NCI-H1930 (cell line): ENCODE results near the gene LRTM2.

ENCODE experiments used
- DNase-seq, 2 experiments: peaks; one replicate each; lab custom pipeline; 2025; lab: John Stamatoyannopoulos, UW

The LRTM2 gene

GRCh38 chr12:1797991-1798640, 22.2 kb upstream of the LRTM2 start:
- no peak for DNase-seq

DNA sequence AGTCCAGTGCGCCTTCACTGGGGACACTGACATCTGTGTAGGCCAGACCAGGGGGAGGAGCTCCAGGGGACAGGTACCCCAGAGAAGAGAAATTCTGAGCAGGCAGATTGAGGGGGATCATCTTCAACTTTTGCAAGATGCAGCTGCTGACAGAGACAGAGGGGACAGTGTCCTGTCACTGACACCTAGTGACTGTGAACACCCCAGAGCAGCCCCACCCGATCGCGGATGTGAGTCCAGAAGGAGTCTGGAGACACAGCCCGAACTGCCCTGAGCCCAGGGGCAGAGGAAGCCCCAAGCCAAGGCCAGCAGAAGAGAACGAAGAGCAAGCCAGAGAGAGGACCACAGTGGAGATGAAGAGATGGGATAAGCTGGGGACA, 21.7 kb upstream of the LRTM2 start:
- DNase-seq: no peak

GRCh38 chr12:1799051-1799881, 21.1 kb upstream of the LRTM2 start:
- no peak for DNase-seq

DNA sequence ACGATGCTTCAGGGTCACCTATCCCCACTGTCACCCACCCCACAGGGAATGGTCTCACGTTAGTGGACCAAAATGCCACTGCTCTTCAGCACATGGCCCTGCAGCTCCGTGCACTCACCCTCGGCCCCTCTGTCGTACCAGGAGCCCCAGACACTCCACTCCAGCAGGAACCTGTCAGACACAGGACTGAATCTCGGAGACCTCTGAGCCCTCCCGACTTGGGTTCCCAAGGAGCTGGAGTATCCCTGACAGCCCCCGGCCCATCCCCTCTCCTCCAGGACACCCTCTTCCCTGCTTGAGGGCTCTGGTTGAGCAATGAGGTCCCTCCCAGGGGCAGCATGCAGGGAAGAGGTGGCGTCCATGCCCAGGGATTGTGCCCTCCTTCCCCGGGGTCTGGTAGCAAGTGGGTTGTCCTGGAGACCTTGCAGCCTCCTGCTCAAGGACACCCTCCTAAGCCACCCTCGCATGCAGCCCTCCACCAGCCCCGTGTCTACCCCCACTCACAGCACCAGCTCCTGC, 20.4 kb upstream of the LRTM2 start:
- no peak for DNase-seq

DNA sequence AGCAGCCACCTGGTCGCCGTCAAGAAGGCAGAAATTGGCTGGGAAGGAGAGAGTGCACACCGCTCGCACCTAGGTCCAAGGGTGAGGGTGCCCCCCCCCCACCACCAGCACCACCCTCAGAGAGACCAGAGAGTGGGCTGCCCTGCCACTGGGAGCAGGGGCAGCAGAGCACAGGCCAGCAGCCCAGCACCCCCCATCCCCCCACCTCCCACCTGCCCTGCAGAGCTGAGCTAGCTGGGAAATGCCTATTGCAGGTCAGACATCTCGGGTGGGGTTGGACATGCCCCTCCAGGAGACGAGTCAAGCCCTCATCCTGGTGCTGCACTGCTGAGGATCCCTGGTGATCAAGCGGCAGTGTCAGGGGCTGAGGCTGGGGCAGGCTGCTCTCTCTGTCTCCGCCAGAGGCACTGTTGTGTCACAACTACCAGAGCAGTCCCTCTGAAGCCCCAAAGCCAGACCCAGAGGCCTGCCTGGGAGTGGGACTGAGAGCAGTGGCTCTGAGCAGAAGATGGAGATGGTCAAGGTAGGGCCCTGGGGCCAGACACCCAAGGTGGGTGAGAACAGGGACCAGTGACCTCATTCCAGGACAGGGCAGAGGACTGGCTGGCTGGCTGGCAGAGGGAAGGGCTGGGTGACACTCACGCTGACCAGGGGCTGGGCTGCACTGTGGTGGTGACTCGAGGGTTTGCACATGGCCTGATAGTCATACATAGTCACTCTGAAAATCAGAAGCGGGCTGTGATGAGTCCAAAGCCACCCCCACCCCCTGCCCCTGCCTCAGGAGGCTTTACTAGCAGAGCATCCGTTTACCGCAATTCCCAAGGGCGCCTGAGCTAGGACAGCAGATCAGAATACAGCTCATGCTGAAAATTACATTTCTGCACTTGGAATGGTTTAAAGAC, 19.7 kb upstream of the LRTM2 start:
- no peak for DNase-seq

DNA sequence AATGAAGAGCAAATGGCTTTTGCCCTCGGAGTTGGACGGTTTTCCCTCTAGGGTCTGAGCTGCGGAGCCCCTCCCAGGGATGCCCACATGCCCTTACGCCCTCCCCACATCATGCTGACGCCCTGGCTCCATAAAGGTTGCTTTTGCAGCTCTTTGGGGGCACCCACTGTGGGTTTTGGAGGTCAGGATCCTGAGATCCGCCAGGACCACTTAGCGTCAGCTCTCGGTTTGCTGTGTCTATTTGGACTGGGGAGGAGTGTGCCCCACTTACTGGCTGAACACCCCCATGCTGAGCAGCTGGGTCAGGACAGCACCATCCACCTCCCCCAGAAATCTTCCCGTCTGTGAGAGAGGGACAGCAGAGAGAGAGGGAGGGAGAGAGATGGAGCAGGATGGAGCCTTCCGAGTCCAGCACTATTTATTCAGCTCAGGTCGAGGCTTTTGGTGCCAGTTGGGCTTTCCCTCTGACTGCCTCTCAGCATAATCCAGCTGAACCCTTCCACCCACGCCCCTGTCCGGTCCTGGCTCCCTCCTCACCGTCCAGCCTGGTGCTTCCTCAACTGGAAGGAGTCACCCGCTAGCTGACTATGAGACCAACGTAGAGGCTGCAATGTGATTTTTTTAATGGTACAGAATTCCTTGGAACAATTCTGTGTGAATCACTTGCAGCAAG, 18.9 kb upstream of the LRTM2 start:
- no peak for DNase-seq

DNA sequence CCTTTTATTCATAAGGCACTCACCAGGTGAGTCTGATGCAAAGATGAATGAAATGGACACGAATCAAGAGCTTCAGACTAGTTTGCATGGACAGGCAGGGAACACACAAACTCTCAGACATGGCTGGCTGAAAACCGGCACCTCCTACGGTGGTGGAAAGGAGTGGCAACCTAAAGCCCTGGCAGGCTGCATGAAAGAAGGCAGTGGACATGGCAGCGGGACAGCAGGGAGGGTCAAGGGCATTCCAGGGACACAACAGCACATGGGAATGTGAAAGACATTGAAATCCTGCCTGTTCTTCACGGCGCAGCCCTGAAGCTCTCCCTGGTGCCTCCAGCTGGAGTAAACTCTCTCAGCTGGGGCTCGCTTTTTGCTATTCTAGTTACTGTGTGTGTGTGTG, 16.6 kb upstream of the LRTM2 start:
- no peak for DNase-seq

DNA sequence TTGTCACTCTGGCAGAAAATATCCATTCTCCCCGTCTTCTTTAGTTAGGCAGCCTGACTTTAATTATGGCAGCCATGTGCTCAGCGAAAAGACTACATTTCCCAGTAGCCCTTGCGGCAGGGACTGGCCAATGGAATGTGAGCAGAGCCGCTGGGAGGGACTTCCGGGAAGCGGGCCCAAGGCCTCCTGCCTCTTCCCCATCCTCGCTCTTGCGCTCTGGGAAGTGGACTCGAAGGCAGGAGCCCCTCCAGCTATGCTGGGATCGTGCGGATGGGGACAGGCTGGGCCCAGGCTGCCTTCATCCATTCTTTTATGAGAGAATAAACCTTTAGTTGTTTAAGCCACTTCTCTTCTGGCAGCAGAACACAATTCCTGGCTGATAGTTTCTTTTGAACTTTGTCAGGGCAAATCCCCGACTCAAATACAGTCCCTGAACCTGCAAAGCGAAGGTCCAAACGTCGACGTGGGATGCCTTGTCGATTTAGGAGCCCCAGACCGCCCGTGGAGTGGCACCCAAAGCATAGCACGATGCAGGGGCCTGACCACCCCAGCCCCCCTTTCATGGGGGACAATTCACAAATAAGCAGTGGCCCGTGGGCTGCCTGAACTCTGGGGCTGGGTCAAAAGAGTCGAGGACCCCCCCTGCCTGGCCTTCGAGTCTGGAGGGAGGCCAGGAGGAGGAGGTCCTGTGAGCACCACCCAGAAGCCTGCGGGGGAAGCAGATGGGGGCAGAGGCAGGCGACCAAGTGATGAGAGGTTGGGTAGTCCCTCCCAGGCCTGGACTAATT, 15.6 kb upstream of the LRTM2 start:
- peak; percentile 77 to 90 for DNase-seq

DNA sequence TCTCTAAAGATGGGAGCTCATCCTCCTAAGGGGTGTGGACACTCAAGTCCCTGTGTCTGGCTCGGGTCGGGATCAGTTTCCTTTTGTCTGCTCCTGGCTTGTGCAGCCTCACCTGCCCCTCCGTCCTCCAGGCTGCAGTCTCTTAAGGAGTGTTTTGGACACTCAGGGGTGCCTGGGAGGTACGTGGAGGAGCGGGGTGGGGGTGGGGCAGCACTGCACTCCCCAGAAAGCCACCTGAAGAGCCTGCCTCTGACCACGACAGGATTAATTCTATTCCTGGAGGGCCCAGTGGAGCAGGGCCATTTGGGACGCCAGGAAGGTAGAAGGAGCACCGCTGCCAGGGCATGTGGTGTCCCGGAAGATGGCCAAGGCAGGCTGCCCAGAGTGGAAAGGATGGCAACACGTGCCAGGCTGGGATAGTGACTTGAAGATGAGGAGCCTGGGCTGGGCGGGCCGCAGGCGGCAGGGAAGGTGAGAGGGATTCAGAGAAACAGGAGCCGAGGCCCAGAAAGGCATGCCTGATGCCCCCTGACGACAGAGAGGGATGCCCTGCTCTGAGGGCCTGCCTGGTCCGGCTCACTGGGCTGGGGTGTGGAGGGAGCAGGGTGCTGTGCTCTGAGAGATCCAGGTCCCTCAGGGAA, 14.8 kb upstream of the LRTM2 start:
- no peak for DNase-seq

DNA sequence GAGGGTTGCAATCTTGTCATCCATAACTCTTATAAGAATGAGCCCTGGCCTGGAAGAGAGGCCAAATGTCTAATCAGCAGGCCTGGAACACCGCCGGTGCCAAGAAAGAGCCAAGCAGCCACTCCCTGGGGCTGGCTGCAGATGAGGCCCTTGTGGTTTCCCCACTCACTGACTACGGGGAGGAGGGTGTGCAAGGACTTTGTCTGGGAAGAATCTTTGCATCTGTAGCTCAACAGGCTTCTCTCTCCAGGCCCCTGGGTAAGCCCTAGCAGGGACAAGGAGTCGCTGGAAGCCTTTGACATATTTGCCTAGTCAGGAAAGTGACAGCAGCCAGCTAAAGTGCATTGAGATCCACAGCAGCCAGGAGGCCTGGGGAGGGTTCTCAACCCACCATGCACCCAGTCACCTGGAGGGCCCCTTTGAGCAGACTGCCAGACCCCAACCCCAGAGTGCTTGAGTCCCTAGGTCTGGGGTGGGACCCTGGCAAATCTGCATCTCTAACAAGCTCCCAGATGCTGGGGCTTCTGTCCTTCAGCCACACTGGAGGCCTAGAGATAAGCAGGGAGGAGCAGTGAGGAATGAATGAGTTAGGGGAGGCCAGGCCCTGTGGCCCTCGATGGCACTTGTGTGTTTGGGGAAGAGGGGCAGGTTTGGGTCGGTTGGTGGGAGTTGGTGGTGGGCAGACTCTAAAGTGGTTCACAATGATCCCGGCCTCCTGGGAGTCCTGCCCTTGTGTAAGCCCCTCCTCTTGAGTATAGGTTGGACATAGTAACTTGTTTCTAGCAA, 13.9 kb upstream of the LRTM2 start:
- DNase-seq: no peak

- no peak for DNase-seq
Observed at GRCh38 chr12:1807087-1807860, 13.1 kb upstream of the LRTM2 start.

GRCh38 chr12:1808036-1808797, 12.1 kb upstream of the LRTM2 start:
- no peak for DNase-seq

GRCh38 chr12:1808798-1809480, 11.4 kb upstream of the LRTM2 start:
- DNase-seq: no peak

DNA sequence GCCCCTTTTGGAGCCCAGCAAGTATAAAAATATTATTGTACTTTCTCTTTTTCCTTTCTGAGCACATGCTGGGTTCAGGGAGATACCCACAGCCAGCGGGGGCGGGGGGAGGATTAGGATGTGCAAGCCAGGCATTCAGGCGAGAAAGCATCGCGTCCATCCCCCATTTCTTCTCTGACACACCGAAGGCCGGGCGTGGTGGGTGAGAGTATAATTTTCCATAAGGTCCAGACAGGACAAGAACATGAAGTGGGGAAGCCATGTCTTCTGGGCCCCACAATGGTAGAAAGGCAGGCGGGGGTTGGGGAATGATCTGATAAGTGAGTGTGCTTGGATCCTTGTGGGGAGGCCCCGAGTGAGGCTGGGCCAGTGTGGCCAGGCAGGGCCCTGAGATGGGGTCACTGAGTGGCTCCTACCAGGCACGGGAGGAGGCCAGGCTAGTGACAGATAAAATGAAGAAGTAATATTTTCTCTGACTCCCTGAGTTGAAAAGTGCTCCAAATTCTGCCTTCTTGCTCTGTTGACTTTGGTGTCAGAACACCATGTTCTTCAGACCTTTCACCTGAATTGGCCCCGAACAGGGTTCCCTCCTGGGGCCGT, 10.7 kb upstream of the LRTM2 start:
- DNase-seq: no peak

DNA sequence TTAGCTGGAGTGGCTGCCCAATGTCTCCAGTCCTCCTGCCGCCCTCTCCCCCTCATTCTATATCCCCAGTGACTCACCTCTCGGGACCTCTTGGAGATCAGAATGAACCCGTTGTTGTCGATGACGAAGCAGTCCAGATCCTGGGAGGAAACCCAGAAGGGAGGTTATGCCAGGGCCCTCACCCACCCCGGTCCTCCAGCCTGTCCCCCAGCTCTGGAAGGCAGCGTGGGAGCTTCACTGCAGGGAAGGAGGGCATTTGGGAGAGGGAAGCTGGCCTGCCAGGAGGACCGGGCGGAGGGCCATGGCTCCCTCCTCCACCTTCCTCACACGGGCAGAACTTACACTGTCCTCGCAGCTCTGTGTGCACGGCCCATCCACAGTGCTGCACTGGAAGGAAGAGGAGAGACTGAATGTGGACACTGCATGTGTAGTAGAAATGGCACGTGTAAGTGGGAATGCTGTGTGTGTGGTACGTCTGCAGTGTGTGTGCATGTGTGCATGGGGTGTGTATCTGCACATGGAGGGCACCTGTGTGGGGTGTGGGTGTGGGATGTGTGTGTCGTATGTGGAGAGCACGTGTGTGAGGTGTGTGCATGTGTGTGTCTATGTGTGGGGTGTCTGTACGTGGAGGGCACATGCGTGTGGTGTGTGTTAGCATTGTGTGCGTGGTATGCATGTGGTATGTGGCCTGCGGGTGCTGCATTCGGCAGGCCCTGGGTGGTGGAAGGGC, 10.0 kb upstream of the LRTM2 start:
- DNase-seq: no peak

DNA sequence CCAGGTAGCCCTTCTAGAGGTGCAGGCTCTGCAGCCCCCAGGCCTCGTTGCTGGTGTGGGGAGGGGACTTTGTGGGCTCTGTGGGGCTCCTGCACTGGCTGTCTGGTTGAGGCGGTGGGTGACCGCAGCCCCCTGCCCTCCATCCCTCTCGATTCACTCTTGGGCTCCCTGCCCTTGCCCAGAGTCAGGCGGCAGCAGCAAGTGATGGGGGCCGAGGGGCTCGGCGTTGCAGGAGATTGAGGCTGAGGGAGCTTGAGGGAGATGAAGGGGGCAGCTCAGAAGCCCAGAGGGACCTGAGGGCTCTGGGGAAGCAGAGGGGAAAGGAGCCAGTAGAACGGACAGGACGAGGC, 9.5 kb upstream of the LRTM2 start:
- DNase-seq: no peak
